GM06990 (cell line): ENCODE results near the gene PHOX2B.

Experiments
- DNase-seq: peaks from one replicate; pipeline ENCODE4 v3.0.0-alpha.2; 2011; ENCODE audit not compliant: insufficient read length; ENCODE audit errors: extremely low read depth
- H3K27me3 ChIP-seq: replicated peaks from 2 replicates; pipeline ENCODE4 v1.6.0; 2011; ENCODE audit warnings: low read length; ENCODE audit not compliant: control insufficient read depth, insufficient read depth
- H3K36me3 ChIP-seq: 2 replicates; pipeline ENCODE4 v1.5.1; 2011; ENCODE audit warnings: low read length; ENCODE audit not compliant: control insufficient read depth, insufficient read depth
- H3K4me3 ChIP-seq: replicated peaks from 2 replicates; pipeline ENCODE4 v1.5.1; 2011; ENCODE audit warnings: low read depth, mild to moderate bottlenecking, control low read depth, low read length
- CTCF ChIP-seq: IDR thresholded peaks from 2 replicates; pipeline ENCODE4 v1.5.1; 2011; ENCODE audit warnings: low read length, control low read depth, mild to moderate bottlenecking, inconsistent platforms; ENCODE audit not compliant: insufficient read depth, poor library complexity, severe bottlenecking

The PHOX2B gene

DNA sequence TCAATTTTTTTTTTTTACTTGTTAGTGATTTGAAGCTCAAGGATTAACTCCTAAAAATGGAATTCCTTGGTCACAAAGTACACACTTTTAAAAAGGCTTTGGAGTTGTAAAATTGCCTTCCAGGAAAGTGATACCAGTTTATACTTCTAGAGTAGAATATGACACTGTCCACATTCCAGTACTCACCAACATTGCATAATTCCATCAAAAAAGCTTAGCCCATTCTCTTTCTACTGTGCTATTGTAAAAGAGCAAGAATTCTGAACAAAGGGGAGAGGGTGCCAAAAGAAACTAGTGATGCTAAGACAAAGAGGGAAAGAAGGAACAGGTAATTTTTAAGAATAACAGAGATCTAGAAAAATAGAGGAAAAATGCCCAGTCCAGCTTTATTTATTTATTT is 10.4 kb upstream of the PHOX2B start:
- TF ChIP-seq CTCF = no peak
- DNase-seq = no peak
- Histone ChIP-seq H3K36me3 (no peaks in the 10 kb centered on the region), H3K4me3 (no peak overlapping the region), H3K27me3 (no peaks in the 10 kb centered on the region; the same call in 1 of the 2 replicates)

DNA sequence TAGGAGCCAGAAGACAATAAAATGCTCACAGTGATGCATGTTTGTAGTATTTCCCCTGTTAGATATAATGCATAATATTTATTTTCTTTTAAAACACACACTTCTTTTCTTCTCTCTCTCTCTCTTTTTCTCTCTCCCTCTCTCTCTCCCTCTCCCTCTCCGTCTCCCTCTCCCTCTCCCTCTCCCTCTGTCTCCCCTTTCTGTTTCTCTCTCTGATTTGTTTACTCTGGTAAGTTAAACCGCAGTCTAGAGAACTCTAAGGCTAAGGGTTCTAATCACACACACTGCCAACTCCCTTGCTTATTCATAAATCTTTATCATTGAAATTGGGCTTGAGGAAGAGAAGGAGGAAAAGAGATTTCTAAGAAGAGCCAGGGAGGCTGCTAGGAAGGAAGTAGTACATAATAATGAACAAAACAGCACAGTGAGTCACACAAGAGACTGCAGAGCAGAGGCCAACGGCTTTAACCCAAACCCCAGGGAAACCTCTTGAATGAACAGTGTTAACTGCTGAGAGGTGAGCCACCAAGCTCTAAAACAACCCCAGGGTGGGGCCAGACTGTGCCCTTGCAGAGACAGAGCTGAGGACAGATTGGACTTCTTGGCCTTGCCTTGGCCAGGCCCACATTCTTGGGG is 9.1 kb upstream of the PHOX2B start:
- no peak for TF ChIP-seq CTCF
- DNase-seq = no peak
- H3K27me3 ChIP-seq = no peaks in the 10 kb centered on the region; the same call in 1 of the 2 replicates
- H3K4me3 ChIP-seq = no peak overlapping the region
- no peaks in the 10 kb centered on the region for H3K36me3 ChIP-seq

DNA sequence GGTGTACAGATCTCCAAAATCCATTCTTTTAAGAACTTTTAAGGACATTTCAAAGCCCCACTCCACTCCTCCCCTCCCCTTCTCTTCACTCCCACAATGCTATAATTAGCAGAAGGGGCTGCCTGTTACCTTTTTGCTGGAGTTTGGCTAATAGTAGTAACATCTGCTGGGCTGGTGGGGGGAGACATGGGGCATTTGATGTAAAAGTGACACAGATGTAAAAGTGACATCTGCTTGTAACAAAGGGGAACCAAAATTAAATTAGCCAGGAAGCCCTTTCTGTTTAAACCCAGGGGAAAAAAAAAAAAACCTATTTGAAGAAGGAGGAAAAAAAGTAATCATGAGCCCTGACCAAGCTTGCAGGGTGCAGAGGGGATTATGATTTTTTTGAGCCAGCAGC is 5.4 kb upstream of the PHOX2B start:
- Histone ChIP-seq H3K4me3 (no peak overlapping the region), H3K27me3 (no peaks in the 10 kb centered on the region; the same call in none of the 2 replicates), H3K36me3 (no peaks in the 10 kb centered on the region)
- no peak for TF ChIP-seq CTCF
- no peak for DNase-seq

GRCh38 chr4:41752081-41752836 is 3.7 kb upstream of the PHOX2B start:
- H3K27me3 ChIP-seq = peaks cover 1% of the 10 kb centered on the region; the same call in 1 of the 2 replicates
- H3K36me3 ChIP-seq = no peaks in the 10 kb centered on the region
- no peak for DNase-seq
- no peak for TF ChIP-seq CTCF
- no peak overlapping the region for H3K4me3 ChIP-seq

DNA sequence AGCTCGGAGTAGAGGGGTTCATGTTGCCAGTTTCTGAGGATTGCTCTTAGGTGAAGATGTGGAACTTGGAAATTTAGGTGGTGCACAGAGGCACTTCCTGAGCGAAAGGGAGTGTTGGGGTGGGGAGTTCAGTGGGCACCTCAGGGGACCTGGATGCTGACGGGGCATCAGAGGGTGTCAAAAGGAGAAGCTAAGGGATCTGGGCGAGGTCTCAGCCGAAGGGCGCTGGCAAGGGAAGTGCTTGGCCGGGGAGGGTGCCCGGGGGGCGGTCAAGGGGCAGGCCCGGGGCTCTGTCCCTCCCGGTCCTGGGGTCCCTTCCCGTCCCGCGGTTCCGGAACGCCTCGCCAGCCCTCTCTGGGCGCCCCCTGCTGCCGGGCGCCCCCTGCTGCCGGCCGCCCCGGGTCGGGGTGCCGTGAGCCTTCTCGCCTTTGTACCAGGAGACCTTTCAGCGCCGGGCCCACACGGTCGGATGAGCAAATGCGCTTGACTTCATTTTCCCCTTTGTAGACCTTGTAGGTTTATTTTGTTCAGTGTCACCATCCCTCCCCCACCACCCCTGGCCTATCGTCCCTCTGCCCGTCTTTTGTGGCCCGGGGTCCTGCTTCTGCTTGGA is 3.0 kb upstream of the PHOX2B start:
- no peak for DNase-seq
- no peak overlapping the region for H3K4me3 ChIP-seq
- H3K27me3 ChIP-seq = peaks cover 1% of the 10 kb centered on the region; the same call in 1 of the 2 replicates
- TF ChIP-seq CTCF = peak; percentile 6
- H3K36me3 ChIP-seq = no peaks in the 10 kb centered on the region
